NCI-H526 (cell line): Measurements from ENCODE around the gene SPACA4.

ENCODE experiments used
- DNase-seq, 2 experiments: peaks; one replicate each; lab custom pipeline; 2025; lab: John Stamatoyannopoulos, UW

SPACA4 gene

GRCh38 chr19:48650974-48651682 lies 44.6 kb downstream of the SPACA4 start:
- DNase-seq = no peak

- no peak for DNase-seq
Observed at GRCh38 chr19:48651683-48652048, 45.1 kb downstream of the SPACA4 start.

- no peak for DNase-seq
Observed at GRCh38 chr19:48654299-48655059, 47.9 kb downstream of the SPACA4 start.

- DNase-seq = no peak
Observed at GRCh38 chr19:48656840-48657474, 50.4 kb downstream of the SPACA4 start.
